ENCODE measurements around the gene MAPK10.

DNA sequence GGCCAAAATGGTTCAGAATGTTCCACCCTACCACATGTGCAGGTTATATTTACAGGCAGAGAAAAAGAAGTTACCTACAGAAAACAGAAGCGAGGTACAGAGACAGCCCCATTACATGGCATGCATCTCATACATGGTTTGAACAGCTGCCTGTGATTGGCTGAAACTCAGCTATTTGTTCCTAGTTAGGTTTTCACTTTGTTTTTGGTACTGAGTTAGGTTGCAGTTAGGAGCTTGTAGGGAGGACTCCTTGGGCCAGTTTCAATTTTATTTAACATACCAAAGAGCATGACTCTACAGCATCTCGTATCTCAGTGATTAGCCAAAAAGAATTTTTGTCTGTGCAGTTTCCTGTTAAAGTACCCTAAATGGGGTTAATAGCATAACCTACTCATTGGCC is 392.0 kb downstream of the MAPK10 start:
- TF ChIP-seq POLR2A (conservative IDR thresholded peaks at IDR 0.05): no peak
- no peak for TF ChIP-seq ILF3 (IDR thresholded peaks at IDR 0.05; ENCODE audit: borderline replicate concordance)
- TF ChIP-seq, protein P1, sequence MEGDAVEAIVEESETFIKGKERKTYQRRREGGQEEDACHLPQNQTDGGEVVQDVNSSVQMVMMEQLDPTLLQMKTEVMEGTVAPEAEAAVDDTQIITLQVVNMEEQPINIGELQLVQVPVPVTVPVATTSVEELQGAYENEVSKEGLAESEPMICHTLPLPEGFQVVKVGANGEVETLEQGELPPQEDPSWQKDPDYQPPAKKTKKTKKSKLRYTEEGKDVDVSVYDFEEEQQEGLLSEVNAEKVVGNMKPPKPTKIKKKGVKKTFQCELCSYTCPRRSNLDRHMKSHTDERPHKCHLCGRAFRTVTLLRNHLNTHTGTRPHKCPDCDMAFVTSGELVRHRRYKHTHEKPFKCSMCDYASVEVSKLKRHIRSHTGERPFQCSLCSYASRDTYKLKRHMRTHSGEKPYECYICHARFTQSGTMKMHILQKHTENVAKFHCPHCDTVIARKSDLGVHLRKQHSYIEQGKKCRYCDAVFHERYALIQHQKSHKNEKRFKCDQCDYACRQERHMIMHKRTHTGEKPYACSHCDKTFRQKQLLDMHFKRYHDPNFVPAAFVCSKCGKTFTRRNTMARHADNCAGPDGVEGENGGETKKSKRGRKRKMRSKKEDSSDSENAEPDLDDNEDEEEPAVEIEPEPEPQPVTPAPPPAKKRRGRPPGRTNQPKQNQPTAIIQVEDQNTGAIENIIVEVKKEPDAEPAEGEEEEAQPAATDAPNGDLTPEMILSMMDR (IDR thresholded peaks at IDR 0.05 in 2 of 3, conservative IDR thresholded peaks at IDR 0.05 in 1 of 3; ENCODE audit: insufficient read depth in 2 of 3, low read depth in 1 of 3, low read length in 3 of 3): no peak
- TF ChIP-seq EZH2 (IDR thresholded peaks at IDR 0.05; ENCODE audit: borderline replicate concordance, low read depth, low read length): no peak
